HEK293T (cell line): ENCODE measurements around the gene TWF1.

Experiments used
- BHLHE40 ChIP-seq: fragments of 450-650 bp; IDR thresholded peaks from 2 replicates; pipeline ENCODE4 v1.6.1; 2016; ENCODE audit warnings: mild to moderate bottlenecking, moderate library complexity, borderline replicate concordance
- ELF4 ChIP-seq: fragments of 450-650 bp; IDR thresholded peaks from 2 replicates; pipeline ENCODE4 v1.6.1; 2017; ENCODE audit warnings: antibody characterized with exemption
- FOXK2 ChIP-seq: fragments of 450-650 bp; IDR thresholded peaks from 2 replicates; pipeline ENCODE4 v1.6.1; 2016; ENCODE audit warnings: mild to moderate bottlenecking
- FOXM1 ChIP-seq: fragments of 450-650 bp; IDR thresholded peaks from 2 replicates; pipeline ENCODE4 v1.6.1; 2017; ENCODE audit warnings: mild to moderate bottlenecking, borderline replicate concordance
- HDGF ChIP-seq: fragments of 450-650 bp; IDR thresholded peaks from 2 replicates; pipeline ENCODE4 v1.6.1; 2017; ENCODE audit warnings: antibody characterized with exemption, borderline replicate concordance
- NFRKB ChIP-seq: fragments of 450-650 bp; IDR thresholded peaks from 2 replicates; pipeline ENCODE4 v1.6.1; 2016; ENCODE audit warnings: mild to moderate bottlenecking, moderate library complexity
- SP1 ChIP-seq: fragments of 450-650 bp; IDR thresholded peaks from 2 replicates; pipeline ENCODE4 v1.6.1; 2017
- SUZ12 ChIP-seq: fragments of 450-650 bp; IDR thresholded peaks from 2 replicates; pipeline ENCODE4 v1.6.1; 2016; ENCODE audit warnings: mild to moderate bottlenecking
- ZNF384 ChIP-seq: fragments of 450-650 bp; IDR thresholded peaks from 2 replicates; pipeline ENCODE4 v1.6.1; 2016

DNA sequence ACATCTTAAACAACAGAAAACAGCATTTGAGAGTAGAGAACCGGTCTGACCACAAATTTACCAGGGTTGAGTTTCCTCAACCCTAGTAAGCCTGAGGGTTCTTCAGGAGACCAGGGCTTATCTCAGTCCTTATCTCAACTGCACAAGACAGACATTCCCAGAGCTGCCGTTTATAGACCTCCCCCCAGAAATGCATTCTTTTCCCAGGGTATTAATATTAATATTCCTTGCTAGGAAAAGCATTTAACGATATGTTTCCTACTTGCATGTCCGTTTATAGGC, 42.0 kb upstream of the TWF1 start:
- TF ChIP-seq ELF4 (no peak), HDGF (no peak), NFRKB (no peak), BHLHE40 (no peak), SUZ12 (no peak), FOXM1 (no peak), FOXK2 (no peak), SP1 (no peak), ZNF384 (no peak)
